Thymus (tissue), 11 donors: ENCODE results near the gene CRBN. TPM values are rescaled to one million over a fixed set of nuclear protein-coding genes. Genes with fewer than 3 reads are reported as not detected.

ENCODE experiments used
- DNase-seq, 9 donors: peaks; one replicate each; pipeline ENCODE4 v3.0.0-alpha.2; 2013; ENCODE audit warnings: low spot score in 9 of 9, low read depth in 6 of 9, missing footprints in 1 of 9
- H3K27ac ChIP-seq, 2 donors: one replicate each; pipeline ENCODE4 v1.5.1; 2013; ENCODE audit warnings: control low read depth in 1 of 2, low read depth in 1 of 2, low read length in 1 of 2, mild to moderate bottlenecking in 1 of 2, moderate library complexity in 1 of 2
- H3K27me3 ChIP-seq, 2 donors: one replicate each; pipeline ENCODE4 v1.5.1; 2013; ENCODE audit warnings: low read length in 1 of 2; ENCODE audit not compliant: control insufficient read depth in 2 of 2, insufficient read depth in 1 of 2
- H3K36me3 ChIP-seq, 2 donors: one replicate each; pipeline ENCODE4 v1.5.1; 2013; ENCODE audit warnings: low read length in 1 of 2, mild to moderate bottlenecking in 1 of 2, moderate library complexity in 1 of 2; ENCODE audit not compliant: control insufficient read depth in 2 of 2, insufficient read depth in 2 of 2
- H3K4me1 ChIP-seq, 2 donors: one replicate each; pipeline ENCODE4 v1.5.1; 2013; ENCODE audit warnings: low read length in 2 of 2; ENCODE audit not compliant: control insufficient read depth in 2 of 2, insufficient read depth in 2 of 2
- H3K4me3 ChIP-seq, 2 donors: one replicate each; pipeline ENCODE4 v1.5.1; 2013; ENCODE audit warnings: low read length in 2 of 2, control low read depth in 1 of 2, mild to moderate bottlenecking in 1 of 2
- H3K9me3 ChIP-seq, 2 donors: one replicate each; pipeline ENCODE4 v1.5.1; 2013; ENCODE audit warnings: low read length in 1 of 2, mild to moderate bottlenecking in 1 of 2; ENCODE audit not compliant: control insufficient read depth in 2 of 2, insufficient read depth in 1 of 2
- WGBS: extraction: QIAGEN DNeasy Blood & Tissue Kit; methylation state at CpG from one replicate; pipeline ENCODE4 v1.1.7; 2013; 5-methylcytosine and 5-hydroxymethylcytosine counted together
- polyA plus RNA-seq: library from polyadenylated mRNA; stranded (reverse); fragments of 200-250 nt; gene quantifications from one replicate; pipeline ENCODE4 v1.2.3, GENCODE V29; 2013
- total RNA-seq: library from RNA; stranded (reverse); fragments of 120-200 nt; gene quantifications from one replicate; pipeline ENCODE4 v1.2.4, GENCODE V29; 2013
- donor health status: healthy.

Gene CRBN
- total and polyA plus RNA-seq, 2 donors: 54.4 to 67.7 TPM

- 90% methylated on average over 11 of the region's 11 CpGs for WGBS
- H3K4me3 ChIP-seq: no peak overlapping the region
- H3K27ac ChIP-seq: no peak overlapping the region
Measured at GRCh38 chr3:3109407-3110298, 69.8 kb downstream of the CRBN start.

GRCh38 chr3:3107858-3108257 is 71.6 kb downstream of the CRBN start:
- H3K27ac ChIP-seq: no peak overlapping the region
- H3K9me3 ChIP-seq: no peaks in the 10 kb centered on the region
- 93% methylated on average over 3 of the region's 3 CpGs for WGBS
- H3K36me3 ChIP-seq: no peaks in the 10 kb centered on the region
- no peak overlapping the region for H3K4me3 ChIP-seq
- H3K27me3 ChIP-seq: no peaks in the 10 kb centered on the region
- DNase-seq: no peak
- peaks cover 0 to 5% of the 10 kb centered on the region in 2 donors for H3K4me1 ChIP-seq

More at GRCh38 chr3:3109407-3110298, 69.8 kb downstream of the CRBN start:
- DNase-seq: no peak
- Histone ChIP-seq H3K36me3 (no peaks in the 10 kb centered on the region), H3K9me3 (no peaks in the 10 kb centered on the region), H3K4me1 (peaks cover 0 to 5% of the 10 kb centered on the region in 2 donors), H3K27me3 (no peaks in the 10 kb centered on the region)

GRCh38 chr3:3107181-3107580 is 72.3 kb downstream of the CRBN start:
- H3K27me3 ChIP-seq: no peaks in the 10 kb centered on the region

GRCh38 chr3:3105815-3106214 is 73.7 kb downstream of the CRBN start:
- no peaks in the 10 kb centered on the region for H3K9me3 ChIP-seq
- no peak overlapping the region for H3K27ac ChIP-seq
- 80% methylated on average over 4 of the region's 4 CpGs for WGBS
- peaks cover 0 to 3% of the 10 kb centered on the region in 2 donors for H3K4me1 ChIP-seq
- no peak overlapping the region for H3K4me3 ChIP-seq
- no peaks in the 10 kb centered on the region for H3K27me3 ChIP-seq
- DNase-seq: no peak
- H3K36me3 ChIP-seq: no peaks in the 10 kb centered on the region

More at GRCh38 chr3:3107181-3107580, 72.3 kb downstream of the CRBN start:
- peaks cover 0 to 5% of the 10 kb centered on the region in 2 donors for H3K4me1 ChIP-seq
- DNase-seq: no peak
- WGBS: 98% methylated on average over 3 of the region's 3 CpGs
- H3K27ac ChIP-seq: no peak overlapping the region
- H3K9me3 ChIP-seq: no peaks in the 10 kb centered on the region
- H3K36me3 ChIP-seq: no peaks in the 10 kb centered on the region
- no peak overlapping the region for H3K4me3 ChIP-seq

- no peaks in the 10 kb centered on the region for H3K36me3 ChIP-seq
- H3K4me3 ChIP-seq: no peak overlapping the region
- no peaks in the 10 kb centered on the region for H3K4me1 ChIP-seq
- H3K9me3 ChIP-seq: no peaks in the 10 kb centered on the region
- H3K27ac ChIP-seq: no peak overlapping the region
- no peak for DNase-seq
- 97% methylated on average over 3 of the region's 3 CpGs for WGBS
- H3K27me3 ChIP-seq: no peaks in the 10 kb centered on the region
Measured at GRCh38 chr3:3105246-3105645, 74.2 kb downstream of the CRBN start.

- 95% methylated on average over 6 of the region's 6 CpGs for WGBS
- Histone ChIP-seq H3K36me3 (no peaks in the 10 kb centered on the region), H3K9me3 (no peaks in the 10 kb centered on the region), H3K4me3 (no peak overlapping the region), H3K27me3 (no peaks in the 10 kb centered on the region), H3K27ac (no peak overlapping the region), H3K4me1 (no peaks in the 10 kb centered on the region)
- DNase-seq: no peak
Measured at GRCh38 chr3:3102751-3103150, 76.7 kb downstream of the CRBN start.

- Histone ChIP-seq H3K4me3 (no peak overlapping the region), H3K27me3 (no peaks in the 10 kb centered on the region), H3K27ac (no peak overlapping the region), H3K9me3 (no peaks in the 10 kb centered on the region), H3K4me1 (no peaks in the 10 kb centered on the region), H3K36me3 (no peaks in the 10 kb centered on the region)
- no peak for DNase-seq
- 96% methylated on average over 6 of the region's 6 CpGs for WGBS
Measured at GRCh38 chr3:3101660-3102458, 77.6 kb downstream of the CRBN start.
